Kidney glomerular epithelial cell (primary cell): ENCODE data around the gene INO80D.
"Not testable (repeated sequence)": the region's sequence is repeated elsewhere in the genome, so short reads cannot be mapped to it uniquely, and the experiment has no call there.

Source experiments
- DNase-seq: peaks from one replicate; lab custom pipeline; 2025; lab: John Stamatoyannopoulos, UW

INO80D gene

GRCh38 chr2:206028101-206028500, 57.9 kb downstream of the INO80D start:
- no peak for DNase-seq

- DNase-seq = no peak
Observed at GRCh38 chr2:206023183-206023582, 62.8 kb downstream of the INO80D start.

GRCh38 chr2:206020171-206020570, 65.8 kb downstream of the INO80D start:
- no peak for DNase-seq

- DNase-seq = not testable (repeated sequence)
Observed at GRCh38 chr2:206015746-206016145, 70.2 kb downstream of the INO80D start.

DNA sequence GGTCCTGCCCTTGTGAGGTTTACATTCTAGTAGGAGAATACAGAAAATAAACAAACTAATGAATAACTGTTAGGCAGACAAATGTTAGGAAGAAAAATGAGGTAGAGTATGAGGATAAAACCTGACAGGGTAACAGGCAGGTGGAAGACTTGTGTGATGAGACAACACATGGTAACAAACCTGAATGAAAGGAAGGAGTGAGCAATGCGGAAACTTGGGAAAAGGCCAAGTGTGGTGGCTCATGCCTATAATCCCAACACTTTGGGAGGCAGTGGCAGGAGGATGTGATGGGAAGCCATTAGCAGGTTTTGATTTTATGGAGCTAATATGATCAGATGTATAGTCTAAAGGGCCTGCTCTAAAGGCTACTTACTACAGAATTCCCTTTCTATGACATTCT, 74.2 kb downstream of the INO80D start:
- no peak for DNase-seq

DNA sequence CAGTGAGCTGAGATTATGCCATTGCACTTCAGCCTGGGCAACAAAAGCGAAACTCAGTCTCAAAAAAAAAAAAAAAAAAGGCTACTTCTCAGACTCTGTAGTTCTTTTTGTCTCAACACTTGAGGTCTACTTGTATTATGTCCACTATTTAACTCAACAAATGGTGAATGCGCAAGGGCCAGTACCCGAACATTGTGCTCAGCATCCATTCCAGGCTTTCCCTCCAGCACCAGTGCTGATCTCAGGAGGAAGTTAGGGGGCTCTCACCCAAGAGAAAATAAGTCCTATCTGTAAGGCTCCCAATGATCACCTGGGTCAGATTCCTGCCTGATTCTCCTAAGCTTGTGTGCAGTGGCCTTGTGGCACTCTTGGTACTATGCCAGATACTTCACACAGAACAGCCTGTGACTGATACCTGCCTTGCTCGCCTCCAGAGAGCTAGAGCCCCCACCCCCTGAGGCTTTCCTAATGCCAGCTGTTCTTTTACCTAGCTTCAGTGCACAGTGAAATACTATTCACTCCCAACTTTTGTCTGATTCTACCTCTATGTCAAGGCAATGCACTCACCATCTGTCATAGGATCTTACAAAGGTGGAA, 74.9 kb downstream of the INO80D start:
- no peak for DNase-seq

DNA sequence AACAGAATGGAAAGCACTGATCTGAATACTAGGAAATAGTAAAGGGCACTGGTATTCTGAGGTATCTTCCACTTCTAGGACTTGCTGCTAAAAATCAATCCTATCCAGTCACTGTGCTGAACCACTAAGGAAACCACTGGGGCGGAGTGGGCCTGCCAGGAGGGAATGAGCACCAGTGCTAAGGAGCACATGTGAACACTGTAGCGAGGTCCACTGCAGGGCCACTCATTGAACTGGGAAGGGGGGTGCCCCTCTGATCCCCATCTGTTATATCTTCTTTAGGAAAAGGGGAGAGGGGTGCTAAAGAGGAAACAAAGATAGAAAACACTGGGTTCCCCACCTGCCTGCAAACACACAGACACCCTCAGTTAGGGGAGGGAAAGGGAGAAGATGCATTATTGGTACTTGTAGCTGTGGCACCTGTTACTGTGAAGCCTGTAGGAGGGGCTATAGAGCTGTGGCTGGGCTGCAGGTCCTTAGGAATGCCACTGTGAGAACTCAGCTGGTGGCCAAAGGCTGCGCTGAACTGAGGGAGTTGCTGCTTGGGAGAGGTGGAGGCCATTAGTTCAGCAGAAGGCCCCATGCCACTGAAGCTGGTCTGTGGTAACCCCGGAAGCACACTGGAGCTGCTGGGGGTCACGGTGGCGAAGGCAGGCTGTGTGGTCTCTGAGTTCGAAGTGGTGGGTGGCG, 81.8 kb downstream of the INO80D start:
- DNase-seq = no peak

GRCh38 chr2:206002440-206002839, 83.5 kb downstream of the INO80D start:
- DNase-seq = no peak

GRCh38 chr2:206001912-206002311, 84.1 kb downstream of the INO80D start:
- DNase-seq = no peak

DNA sequence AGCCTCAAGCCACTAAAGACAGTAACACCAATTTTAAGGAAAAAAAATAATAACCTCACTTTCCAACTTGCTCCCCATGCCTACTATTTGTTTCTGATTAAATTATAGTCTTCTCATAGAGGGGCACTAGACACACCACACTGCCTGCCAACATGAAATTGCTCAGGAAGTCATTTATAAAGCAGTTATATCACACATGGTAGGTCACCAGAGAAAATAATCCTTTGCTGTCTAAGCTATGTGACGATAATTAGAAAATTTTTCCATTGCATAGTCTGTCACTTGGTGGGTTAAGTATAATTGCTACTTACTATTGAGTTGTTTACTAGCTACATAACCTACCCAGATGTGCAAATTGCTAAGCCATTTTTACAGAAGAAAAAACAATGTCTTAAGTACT, 85.2 kb downstream of the INO80D start:
- no peak for DNase-seq

GRCh38 chr2:205998583-205998982, 87.4 kb downstream of the INO80D start:
- DNase-seq = no peak

DNA sequence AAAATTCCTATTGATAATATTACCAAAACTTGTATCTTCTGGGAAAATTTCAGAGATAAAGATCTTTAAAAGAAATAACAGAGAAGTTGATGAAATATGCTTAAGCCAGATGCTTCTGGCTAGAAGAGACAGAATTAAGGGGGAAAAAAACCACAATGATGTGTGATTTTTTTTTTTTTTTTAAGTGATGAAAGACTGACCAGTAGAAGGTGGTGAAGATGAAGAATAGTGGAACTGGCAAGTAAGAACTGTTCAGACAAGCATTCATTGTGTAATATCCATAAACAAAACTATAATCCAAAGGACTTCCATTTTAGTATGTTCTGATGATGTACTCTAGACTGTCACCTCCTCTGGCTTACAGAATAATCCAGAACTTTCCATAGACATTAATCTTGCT, 89.8 kb downstream of the INO80D start:
- DNase-seq = no peak

GRCh38 chr2:205995260-205995659, 90.7 kb downstream of the INO80D start:
- DNase-seq = no peak

- DNase-seq = no peak
Observed at GRCh38 chr2:205994344-205994743, 91.6 kb downstream of the INO80D start.

DNA sequence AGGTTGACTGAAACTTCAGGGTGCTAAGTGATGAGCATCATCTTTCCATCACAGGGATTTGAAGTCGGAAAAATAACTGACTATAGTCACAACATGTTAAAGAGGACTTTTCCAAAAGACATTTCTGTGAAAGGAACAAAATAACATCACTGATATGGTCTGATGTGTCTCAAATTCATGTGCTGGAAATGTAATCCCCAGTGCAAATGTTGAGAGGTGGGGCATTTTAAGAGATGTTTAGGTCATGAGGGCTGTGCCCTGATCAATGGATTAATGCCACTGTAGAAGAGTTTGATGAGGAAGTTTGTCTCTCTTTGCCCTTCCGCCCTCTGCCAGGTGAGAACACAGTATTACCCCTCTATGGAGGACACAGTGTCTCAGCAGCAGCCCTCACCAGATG, 95.9 kb downstream of the INO80D start:
- no peak for DNase-seq

- peak; percentile 87 for DNase-seq
Observed at GRCh38 chr2:205989271-205990071, 96.5 kb downstream of the INO80D start.

DNA sequence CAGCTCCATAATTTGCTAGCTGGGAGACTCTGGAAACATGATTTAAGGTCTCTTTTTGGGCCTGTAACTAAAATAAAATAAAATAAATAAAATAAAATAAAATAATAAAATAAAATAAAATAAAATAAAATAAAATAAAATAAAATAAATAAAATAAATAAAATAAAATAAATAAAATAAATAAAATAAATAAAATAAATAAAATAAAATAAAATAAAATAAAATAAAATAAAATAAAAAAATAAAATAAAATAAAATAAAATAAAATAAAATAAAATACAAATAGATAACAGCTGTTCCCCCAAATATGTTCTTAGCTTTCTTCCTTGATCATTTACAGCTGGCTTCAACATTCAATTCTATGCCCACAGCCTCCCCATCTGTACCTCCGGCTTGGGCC, 97.3 kb downstream of the INO80D start:
- not testable (repeated sequence) for DNase-seq

DNA sequence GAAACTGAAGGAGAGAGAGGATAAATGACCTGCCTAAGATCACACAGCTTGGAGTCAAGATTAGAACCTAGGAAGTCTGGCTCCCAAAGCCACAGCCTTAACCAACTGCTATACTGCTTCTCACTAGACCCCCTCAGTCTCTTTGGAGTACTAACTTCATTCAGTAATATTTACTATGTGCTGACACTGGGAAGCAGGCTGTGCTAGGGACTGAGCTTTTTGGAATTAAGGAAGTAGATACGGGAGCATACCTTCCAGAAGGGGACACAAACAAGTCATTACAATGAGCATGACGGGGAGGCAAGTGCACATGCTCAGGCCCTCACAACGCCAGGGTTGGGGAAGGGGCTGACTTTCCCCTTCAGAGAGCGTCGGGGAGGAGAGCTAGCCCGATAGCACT, 97.7 kb downstream of the INO80D start:
- no peak for DNase-seq

- not testable (repeated sequence) for DNase-seq
Observed at GRCh38 chr2:205986334-205986733, 99.6 kb downstream of the INO80D start.

DNA sequence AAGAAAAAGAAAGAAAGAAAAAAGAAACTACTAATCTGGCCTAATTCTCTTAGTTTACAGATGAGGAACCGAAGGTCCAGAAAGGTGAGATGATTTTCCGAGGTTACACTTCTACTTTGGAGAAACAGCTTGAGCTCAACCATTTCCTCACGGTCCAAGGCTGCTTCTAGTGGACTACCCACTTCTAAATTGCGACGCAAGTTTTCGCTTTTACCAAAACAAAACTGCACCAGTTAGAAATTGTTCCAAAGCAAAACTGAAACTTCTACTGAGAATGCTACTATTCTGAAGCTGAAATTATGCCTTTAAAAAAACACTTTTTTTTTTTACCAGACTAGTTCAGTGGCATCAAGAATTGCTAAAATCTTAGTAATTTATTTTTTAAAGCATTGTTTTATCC, 101.6 kb downstream of the INO80D start:
- DNase-seq = no peak

GRCh38 chr2:205982776-205983327, 103.1 kb downstream of the INO80D start:
- DNase-seq = no peak

DNA sequence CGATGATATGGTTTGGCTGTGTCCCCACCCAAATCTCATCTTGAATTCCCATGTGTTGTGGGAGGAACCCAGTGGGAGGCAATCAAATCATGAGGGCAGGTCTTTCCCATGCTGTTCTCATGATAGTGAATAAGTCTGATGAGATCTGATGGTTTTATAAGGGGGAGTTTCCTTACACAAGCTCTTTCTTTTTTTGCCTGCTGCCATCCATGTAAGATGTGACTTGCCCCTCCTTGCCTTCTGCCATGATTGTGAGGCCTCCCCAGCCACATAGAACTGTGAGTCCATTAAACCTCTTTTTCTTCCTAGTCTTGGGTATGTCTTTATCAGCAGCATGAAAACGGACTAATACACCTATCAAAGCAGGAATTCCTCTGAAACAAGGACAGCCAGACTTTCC, 107.2 kb downstream of the INO80D start:
- not testable (repeated sequence) for DNase-seq

DNA sequence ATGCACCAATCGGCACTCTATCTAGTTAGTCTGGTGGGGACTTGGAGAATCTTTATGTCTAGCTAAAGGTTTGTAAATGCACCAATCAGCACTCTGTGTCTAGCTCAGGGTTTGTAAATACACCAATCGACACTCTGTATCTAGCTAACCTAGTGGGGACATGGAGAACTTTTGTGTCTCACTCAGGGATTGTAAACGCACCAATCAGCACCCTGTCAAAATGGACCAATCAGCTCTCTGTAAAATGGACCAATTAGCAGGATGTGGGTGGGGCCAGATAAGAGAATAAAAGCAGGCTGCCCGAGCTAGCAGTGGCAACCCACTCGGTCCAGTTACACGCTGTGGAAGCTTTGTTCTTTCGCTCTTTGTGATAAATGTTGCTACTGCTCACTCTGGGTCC, 108.3 kb downstream of the INO80D start:
- not testable (repeated sequence) for DNase-seq
